Measurements from ENCODE around the gene GAS7. TPM values are rescaled to one million over a fixed set of nuclear protein-coding genes. Genes with fewer than 3 reads are reported as not detected.

The GAS7 gene
- under 1 TPM; 0.24 to 0.26 TPM for total RNA-seq

- Mint-ChIP-seq H3K27ac (no peak within 1 kb of the TSS), H3K36me3 (peaks cover 4% of the 10 kb centered on the region)
- CTCF ChIA-PET = interaction anchor here (0.6 kb wide), 1 partner anchor 10 kb away, joined by 3 read pairs; no protein-coding TSS in a partner anchor
These were observed at the start of gene GAS7 for GRCh38 chr17:10198509-10199249. TSS of gene GAS7 (minus strand) at chr17:10198606.

GRCh38 chr17:10247810-10248209 is 49.4 kb upstream of the GAS7 start:
- peaks cover 4% of the 10 kb centered on the region for H3K9me3 Mint-ChIP-seq
- intact Hi-C loops (cut with micrococcal nuclease) = no loop called here
- H3K36me3 Mint-ChIP-seq = no peaks in the 10 kb centered on the region
- ChIA-PET CTCF (no interaction called here), POLR2A (no interaction called here)
- no peak overlapping the region for H3K4me3 Mint-ChIP-seq
- H3K27me3 Mint-ChIP-seq = no peaks in the 10 kb centered on the region
- H3K27ac Mint-ChIP-seq = no peak overlapping the region
- no peaks in the 10 kb centered on the region for H3K4me1 Mint-ChIP-seq (ENCODE audit: low read depth)
- DNase-seq = no peak

More at GRCh38 chr17:10198509-10199249, at the start of gene GAS7:
- POLR2A ChIA-PET = no interaction called here
- intact Hi-C loops (cut with micrococcal nuclease) = no loop called here
- peak; percentile 15 for DNase-seq
- Mint-ChIP-seq H3K9me3 (peaks cover 19% of the 10 kb centered on the region), H3K27me3 (peaks cover 28% of the 10 kb centered on the region), H3K4me3 (peak within 1 kb of the TSS; percentile 48), H3K4me1 (ENCODE audit: low read depth) (peaks cover 3% of the 10 kb centered on the region)

- Mint-ChIP-seq H3K4me1 (ENCODE audit: low read depth) (no peaks in the 10 kb centered on the region), H3K36me3 (no peaks in the 10 kb centered on the region), H3K27ac (no peak overlapping the region), H3K4me3 (no peak overlapping the region), H3K27me3 (no peaks in the 10 kb centered on the region), H3K9me3 (peaks cover 8% of the 10 kb centered on the region)
- intact Hi-C loops (cut with micrococcal nuclease) = no loop called here
- ChIA-PET POLR2A (no interaction called here), CTCF (interaction anchor here (1.0 kb wide), 1 partner anchor 319 kb away, joined by 3 read pairs; no protein-coding TSS in a partner anchor)
- DNase-seq = no peak
These were observed 45.8 kb upstream of the GAS7 start for GRCh38 chr17:10243883-10244844.

GRCh38 chr17:10241781-10242180 is 43.4 kb upstream of the GAS7 start:
- ChIA-PET POLR2A (no interaction called here), CTCF (no interaction called here)
- no peak overlapping the region for H3K4me3 Mint-ChIP-seq
- H3K27me3 Mint-ChIP-seq = no peaks in the 10 kb centered on the region
- intact Hi-C loops (cut with micrococcal nuclease) = no loop called here
- H3K36me3 Mint-ChIP-seq = no peaks in the 10 kb centered on the region
- no peak for DNase-seq
- no peaks in the 10 kb centered on the region for H3K4me1 Mint-ChIP-seq (ENCODE audit: low read depth)
- H3K9me3 Mint-ChIP-seq = peaks cover 5% of the 10 kb centered on the region
- H3K27ac Mint-ChIP-seq = no peak overlapping the region

GRCh38 chr17:10238661-10239060 is 40.3 kb upstream of the GAS7 start:
- POLR2A ChIA-PET = no interaction called here
- Mint-ChIP-seq H3K4me1 (ENCODE audit: low read depth) (no peaks in the 10 kb centered on the region), H3K27ac (no peak overlapping the region), H3K36me3 (no peaks in the 10 kb centered on the region), H3K4me3 (no peak overlapping the region), H3K9me3 (peaks cover 5% of the 10 kb centered on the region), H3K27me3 (peaks cover 1% of the 10 kb centered on the region)
- DNase-seq = no peak
- CTCF ChIA-PET = no interaction called here
- intact Hi-C loops (cut with micrococcal nuclease) = no loop called here

- intact Hi-C loops (cut with micrococcal nuclease) = no loop called here
- Mint-ChIP-seq H3K9me3 (peaks cover 4% of the 10 kb centered on the region), H3K36me3 (no peaks in the 10 kb centered on the region), H3K27me3 (peaks cover 1% of the 10 kb centered on the region), H3K4me3 (no peak overlapping the region), H3K4me1 (ENCODE audit: low read depth) (no peaks in the 10 kb centered on the region), H3K27ac (no peak overlapping the region)
- POLR2A ChIA-PET = no interaction called here
- CTCF ChIA-PET = no interaction called here
- no peak for DNase-seq
These were observed 35.6 kb upstream of the GAS7 start for GRCh38 chr17:10234033-10234432.

GRCh38 chr17:10233161-10233560 is 34.8 kb upstream of the GAS7 start:
- Mint-ChIP-seq H3K27ac (no peak overlapping the region), H3K36me3 (no peaks in the 10 kb centered on the region), H3K4me3 (no peak overlapping the region), H3K4me1 (ENCODE audit: low read depth) (no peaks in the 10 kb centered on the region), H3K9me3 (peaks cover 4% of the 10 kb centered on the region), H3K27me3 (peaks cover 1% of the 10 kb centered on the region)
- CTCF ChIA-PET = no interaction called here
- intact Hi-C loops (cut with micrococcal nuclease) = no loop called here
- DNase-seq = no peak
- POLR2A ChIA-PET = no interaction called here

- no peaks in the 10 kb centered on the region for H3K27me3 Mint-ChIP-seq
- no peaks in the 10 kb centered on the region for H3K36me3 Mint-ChIP-seq
- H3K27ac Mint-ChIP-seq = no peak overlapping the region
- no peak overlapping the region for H3K4me3 Mint-ChIP-seq
- DNase-seq = no peak
- CTCF ChIA-PET = interaction anchor here (0.8 kb wide), 1 partner anchor 70 kb away, joined by 3 read pairs; no protein-coding TSS in a partner anchor
- peaks cover 4% of the 10 kb centered on the region for H3K9me3 Mint-ChIP-seq
- POLR2A ChIA-PET = no interaction called here
- intact Hi-C loops (cut with micrococcal nuclease) = loop anchor here (5.0 kb wide), 1 partner anchor 262 kb away; no protein-coding TSS in a partner anchor
- no peaks in the 10 kb centered on the region for H3K4me1 Mint-ChIP-seq (ENCODE audit: low read depth)
These were observed 30.8 kb upstream of the GAS7 start for GRCh38 chr17:10229181-10229580.

- intact Hi-C loops (cut with micrococcal nuclease) = loop anchor here (5.0 kb wide), 1 partner anchor 260 kb away; no protein-coding TSS in a partner anchor
- H3K4me3 Mint-ChIP-seq = no peak overlapping the region
- POLR2A ChIA-PET = no interaction called here
- H3K27me3 Mint-ChIP-seq = no peaks in the 10 kb centered on the region
- CTCF ChIA-PET = interaction anchor here (0.6 to 3.0 kb wide), 10 partner anchors 9 to 302 kb away, joined by 3 to 20 read pairs (median 3); no protein-coding TSS in a partner anchor
- no peaks in the 10 kb centered on the region for H3K36me3 Mint-ChIP-seq
- no peak overlapping the region for H3K27ac Mint-ChIP-seq
- DNase-seq = peak; percentile 48
- peaks cover 11% of the 10 kb centered on the region for H3K9me3 Mint-ChIP-seq
- H3K4me1 Mint-ChIP-seq (ENCODE audit: low read depth) = no peaks in the 10 kb centered on the region
These were observed 28.7 kb upstream of the GAS7 start for GRCh38 chr17:10226930-10227695.

- Mint-ChIP-seq H3K9me3 (peaks cover 13% of the 10 kb centered on the region), H3K4me1 (ENCODE audit: low read depth) (no peaks in the 10 kb centered on the region), H3K27me3 (no peaks in the 10 kb centered on the region), H3K36me3 (no peaks in the 10 kb centered on the region), H3K27ac (no peak overlapping the region), H3K4me3 (no peak overlapping the region)
- ChIA-PET POLR2A (no interaction called here), CTCF (interaction anchor here (3.0 kb wide), 1 partner anchor 299 kb away, joined by 20 read pairs; no protein-coding TSS in a partner anchor)
- no peak for DNase-seq
- intact Hi-C loops (cut with micrococcal nuclease) = loop anchor here (5.0 kb wide), 1 partner anchor 257 kb away; no protein-coding TSS in a partner anchor
These were observed 26.3 kb upstream of the GAS7 start for GRCh38 chr17:10224582-10225195.

GRCh38 chr17:10219193-10219592 is 20.8 kb upstream of the GAS7 start:
- H3K4me1 Mint-ChIP-seq (ENCODE audit: low read depth) = no peaks in the 10 kb centered on the region
- DNase-seq = no peak
- ChIA-PET CTCF (no interaction called here), POLR2A (no interaction called here)
- no peak overlapping the region for H3K4me3 Mint-ChIP-seq
- peaks cover 18% of the 10 kb centered on the region for H3K9me3 Mint-ChIP-seq
- no peaks in the 10 kb centered on the region for H3K36me3 Mint-ChIP-seq
- intact Hi-C loops (cut with micrococcal nuclease) = no loop called here
- H3K27me3 Mint-ChIP-seq = no peaks in the 10 kb centered on the region
- no peak overlapping the region for H3K27ac Mint-ChIP-seq
